H1 (cell line): ENCODE results near the gene FBXO7. TPM values are rescaled to one million over a fixed set of nuclear protein-coding genes. Genes with fewer than 3 reads are reported as not detected.

ENCODE experiments used
- CREB1 ChIP-seq: IDR thresholded peaks from 2 replicates; pipeline ENCODE4 v1.6.1; 2012; ENCODE audit warnings: inconsistent platforms
- POLR2A ChIP-seq, 2 experiments: IDR thresholded peaks; 1 replicate in 1 of 2; 2 replicates in 1 of 2; pipeline ENCODE4 v1.6.1; 2011; ENCODE audit warnings: low read depth in 2 of 2, low read length in 2 of 2, mild to moderate bottlenecking in 2 of 2; ENCODE audit errors: control extremely low read depth in 1 of 2
- TAF1 ChIP-seq: IDR thresholded peaks from 2 replicates; pipeline ENCODE4 v1.6.1; 2011; ENCODE audit warnings: mild to moderate bottlenecking, low read depth, low read length
- TAF7 ChIP-seq: optimal IDR thresholded peaks from 2 replicates; pipeline ENCODE3; 2011; ENCODE audit warnings: low read depth, mild to moderate bottlenecking, inconsistent platforms, low read length, moderate library complexity, borderline replicate concordance
- polyA plus RNA-seq, 7 experiments: library from polyadenylated mRNA; depleted of rRNA in 3 of 7; stranded (reverse) in 5 of 7; unstranded in 2 of 7; fragments of >200 nt in 5 of 7; fragments of 200-250 nt in 2 of 7; gene quantifications; 1 replicate in 5 of 7; 2 replicates in 1 of 7; 4 replicates in 1 of 7; pipeline versions ENCODE4 v1.2.1 to v1.2.3, GENCODE V29; 2011 to 2013; ENCODE audit warnings: missing spikeins in 2 of 7, mixed read lengths in 2 of 7
- total RNA-seq: library from RNA; stranded (reverse); fragmentation: NEBNext Ultra II Directional; extraction: Animal tissue kit (Norgen Biotek cat#: 25700); gene quantifications from 2 replicates; pipeline ENCODE4 v1.2.1, GENCODE V29; 2021
- TF ChIP-seq, protein P1 (sequence below), 3 experiments: IDR thresholded peaks; 1 replicate in 2 of 3; 2 replicates in 1 of 3; pipeline versions ENCODE4 v1.5.1 to v1.6.1; 2011; ENCODE audit warnings: low read length in 3 of 3, mild to moderate bottlenecking in 3 of 3, inconsistent platforms in 2 of 3, low read depth in 1 of 3, moderate library complexity in 1 of 3; ENCODE audit not compliant: insufficient read depth in 1 of 3; ENCODE audit errors: control extremely low read depth in 1 of 3
- TF ChIP-seq, protein P2 (sequence below): IDR thresholded peaks from 2 replicates; pipeline ENCODE4 v1.6.1; 2012; ENCODE audit warnings: inconsistent platforms
- TF ChIP-seq, protein P3 (sequence below): fragments of 300-600 bp; sonication (generic); IDR thresholded peaks from 2 replicates; pipeline ENCODE4 v1.7.1; 2012; ENCODE audit warnings: low read length, moderate library complexity, mild to moderate bottlenecking, inconsistent platforms; ENCODE audit not compliant: insufficient replicate concordance

The FBXO7 gene
- total and polyA plus RNA-seq, 2 of the 8 experiments (the other 6 are each of a cell fraction or from before 2014, with no cell fraction given): 62.7 to 76.1 TPM

DNA sequence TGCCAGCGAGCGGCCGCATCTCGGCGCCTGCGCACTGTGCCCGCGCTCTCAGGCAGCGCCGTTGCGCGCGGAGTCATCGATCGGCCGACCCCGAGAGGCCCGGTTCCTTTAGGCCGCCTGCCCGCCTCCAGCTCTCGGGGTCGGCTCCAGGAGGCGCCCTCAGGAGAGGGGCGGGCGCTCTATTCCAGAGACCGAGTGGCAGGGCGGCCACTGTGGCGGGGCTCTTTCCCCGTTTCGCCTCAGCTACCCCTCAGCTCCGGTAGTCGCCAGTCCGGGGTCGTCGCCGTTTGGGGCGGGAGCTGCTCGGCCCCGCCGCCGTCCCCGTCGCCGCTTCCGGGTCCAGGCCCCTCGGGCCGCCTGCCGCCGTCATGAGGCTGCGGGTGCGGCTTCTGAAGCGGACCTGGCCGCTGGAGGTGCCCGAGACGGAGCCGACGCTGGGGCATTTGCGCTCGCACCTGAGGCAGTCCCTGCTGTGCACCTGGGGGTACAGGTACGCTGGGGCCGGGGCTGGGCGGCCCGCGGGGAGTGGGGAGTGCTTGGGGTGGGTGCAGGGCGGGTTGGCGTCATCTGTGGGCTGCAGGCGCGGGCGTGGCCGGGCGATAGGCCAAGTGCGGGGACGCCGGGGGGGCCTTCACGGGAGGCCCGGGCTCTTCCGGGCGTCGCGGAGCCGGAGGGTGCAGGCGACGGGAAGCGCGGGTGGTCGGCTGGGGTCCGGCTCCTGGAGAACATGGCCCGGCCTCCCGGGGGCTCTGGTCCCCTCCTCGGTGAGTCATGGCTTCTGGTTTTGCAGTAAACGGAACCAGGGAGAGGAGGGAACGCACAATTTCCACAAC lies at the start of gene FBXO7 (continued):
- TF ChIP-seq, protein P1, sequence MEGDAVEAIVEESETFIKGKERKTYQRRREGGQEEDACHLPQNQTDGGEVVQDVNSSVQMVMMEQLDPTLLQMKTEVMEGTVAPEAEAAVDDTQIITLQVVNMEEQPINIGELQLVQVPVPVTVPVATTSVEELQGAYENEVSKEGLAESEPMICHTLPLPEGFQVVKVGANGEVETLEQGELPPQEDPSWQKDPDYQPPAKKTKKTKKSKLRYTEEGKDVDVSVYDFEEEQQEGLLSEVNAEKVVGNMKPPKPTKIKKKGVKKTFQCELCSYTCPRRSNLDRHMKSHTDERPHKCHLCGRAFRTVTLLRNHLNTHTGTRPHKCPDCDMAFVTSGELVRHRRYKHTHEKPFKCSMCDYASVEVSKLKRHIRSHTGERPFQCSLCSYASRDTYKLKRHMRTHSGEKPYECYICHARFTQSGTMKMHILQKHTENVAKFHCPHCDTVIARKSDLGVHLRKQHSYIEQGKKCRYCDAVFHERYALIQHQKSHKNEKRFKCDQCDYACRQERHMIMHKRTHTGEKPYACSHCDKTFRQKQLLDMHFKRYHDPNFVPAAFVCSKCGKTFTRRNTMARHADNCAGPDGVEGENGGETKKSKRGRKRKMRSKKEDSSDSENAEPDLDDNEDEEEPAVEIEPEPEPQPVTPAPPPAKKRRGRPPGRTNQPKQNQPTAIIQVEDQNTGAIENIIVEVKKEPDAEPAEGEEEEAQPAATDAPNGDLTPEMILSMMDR (IDR thresholded peaks at IDR 0.05; ENCODE audit: control extremely low read depth in 1 of 3, insufficient read depth in 1 of 3, low read depth in 1 of 3, low read length in 3 of 3): peak in 2 of 3 experiments; percentile 25 to 44; a peak in 2 of 4 replicates
- TF ChIP-seq, protein P2, sequence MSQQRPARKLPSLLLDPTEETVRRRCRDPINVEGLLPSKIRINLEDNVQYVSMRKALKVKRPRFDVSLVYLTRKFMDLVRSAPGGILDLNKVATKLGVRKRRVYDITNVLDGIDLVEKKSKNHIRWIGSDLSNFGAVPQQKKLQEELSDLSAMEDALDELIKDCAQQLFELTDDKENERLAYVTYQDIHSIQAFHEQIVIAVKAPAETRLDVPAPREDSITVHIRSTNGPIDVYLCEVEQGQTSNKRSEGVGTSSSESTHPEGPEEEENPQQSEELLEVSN: no peak
- TF ChIP-seq POLR2A (IDR thresholded peaks at IDR 0.05; ENCODE audit: control extremely low read depth in 1 of 2, low read depth in 2 of 2, low read length in 2 of 2) (peak; percentile 25 to 60), CREB1 (no peak; the same call in 1 of the 2 replicates), TAF7 (peak; percentile 13), TAF1 (peak; percentile 75)
- TF ChIP-seq, protein P3, sequence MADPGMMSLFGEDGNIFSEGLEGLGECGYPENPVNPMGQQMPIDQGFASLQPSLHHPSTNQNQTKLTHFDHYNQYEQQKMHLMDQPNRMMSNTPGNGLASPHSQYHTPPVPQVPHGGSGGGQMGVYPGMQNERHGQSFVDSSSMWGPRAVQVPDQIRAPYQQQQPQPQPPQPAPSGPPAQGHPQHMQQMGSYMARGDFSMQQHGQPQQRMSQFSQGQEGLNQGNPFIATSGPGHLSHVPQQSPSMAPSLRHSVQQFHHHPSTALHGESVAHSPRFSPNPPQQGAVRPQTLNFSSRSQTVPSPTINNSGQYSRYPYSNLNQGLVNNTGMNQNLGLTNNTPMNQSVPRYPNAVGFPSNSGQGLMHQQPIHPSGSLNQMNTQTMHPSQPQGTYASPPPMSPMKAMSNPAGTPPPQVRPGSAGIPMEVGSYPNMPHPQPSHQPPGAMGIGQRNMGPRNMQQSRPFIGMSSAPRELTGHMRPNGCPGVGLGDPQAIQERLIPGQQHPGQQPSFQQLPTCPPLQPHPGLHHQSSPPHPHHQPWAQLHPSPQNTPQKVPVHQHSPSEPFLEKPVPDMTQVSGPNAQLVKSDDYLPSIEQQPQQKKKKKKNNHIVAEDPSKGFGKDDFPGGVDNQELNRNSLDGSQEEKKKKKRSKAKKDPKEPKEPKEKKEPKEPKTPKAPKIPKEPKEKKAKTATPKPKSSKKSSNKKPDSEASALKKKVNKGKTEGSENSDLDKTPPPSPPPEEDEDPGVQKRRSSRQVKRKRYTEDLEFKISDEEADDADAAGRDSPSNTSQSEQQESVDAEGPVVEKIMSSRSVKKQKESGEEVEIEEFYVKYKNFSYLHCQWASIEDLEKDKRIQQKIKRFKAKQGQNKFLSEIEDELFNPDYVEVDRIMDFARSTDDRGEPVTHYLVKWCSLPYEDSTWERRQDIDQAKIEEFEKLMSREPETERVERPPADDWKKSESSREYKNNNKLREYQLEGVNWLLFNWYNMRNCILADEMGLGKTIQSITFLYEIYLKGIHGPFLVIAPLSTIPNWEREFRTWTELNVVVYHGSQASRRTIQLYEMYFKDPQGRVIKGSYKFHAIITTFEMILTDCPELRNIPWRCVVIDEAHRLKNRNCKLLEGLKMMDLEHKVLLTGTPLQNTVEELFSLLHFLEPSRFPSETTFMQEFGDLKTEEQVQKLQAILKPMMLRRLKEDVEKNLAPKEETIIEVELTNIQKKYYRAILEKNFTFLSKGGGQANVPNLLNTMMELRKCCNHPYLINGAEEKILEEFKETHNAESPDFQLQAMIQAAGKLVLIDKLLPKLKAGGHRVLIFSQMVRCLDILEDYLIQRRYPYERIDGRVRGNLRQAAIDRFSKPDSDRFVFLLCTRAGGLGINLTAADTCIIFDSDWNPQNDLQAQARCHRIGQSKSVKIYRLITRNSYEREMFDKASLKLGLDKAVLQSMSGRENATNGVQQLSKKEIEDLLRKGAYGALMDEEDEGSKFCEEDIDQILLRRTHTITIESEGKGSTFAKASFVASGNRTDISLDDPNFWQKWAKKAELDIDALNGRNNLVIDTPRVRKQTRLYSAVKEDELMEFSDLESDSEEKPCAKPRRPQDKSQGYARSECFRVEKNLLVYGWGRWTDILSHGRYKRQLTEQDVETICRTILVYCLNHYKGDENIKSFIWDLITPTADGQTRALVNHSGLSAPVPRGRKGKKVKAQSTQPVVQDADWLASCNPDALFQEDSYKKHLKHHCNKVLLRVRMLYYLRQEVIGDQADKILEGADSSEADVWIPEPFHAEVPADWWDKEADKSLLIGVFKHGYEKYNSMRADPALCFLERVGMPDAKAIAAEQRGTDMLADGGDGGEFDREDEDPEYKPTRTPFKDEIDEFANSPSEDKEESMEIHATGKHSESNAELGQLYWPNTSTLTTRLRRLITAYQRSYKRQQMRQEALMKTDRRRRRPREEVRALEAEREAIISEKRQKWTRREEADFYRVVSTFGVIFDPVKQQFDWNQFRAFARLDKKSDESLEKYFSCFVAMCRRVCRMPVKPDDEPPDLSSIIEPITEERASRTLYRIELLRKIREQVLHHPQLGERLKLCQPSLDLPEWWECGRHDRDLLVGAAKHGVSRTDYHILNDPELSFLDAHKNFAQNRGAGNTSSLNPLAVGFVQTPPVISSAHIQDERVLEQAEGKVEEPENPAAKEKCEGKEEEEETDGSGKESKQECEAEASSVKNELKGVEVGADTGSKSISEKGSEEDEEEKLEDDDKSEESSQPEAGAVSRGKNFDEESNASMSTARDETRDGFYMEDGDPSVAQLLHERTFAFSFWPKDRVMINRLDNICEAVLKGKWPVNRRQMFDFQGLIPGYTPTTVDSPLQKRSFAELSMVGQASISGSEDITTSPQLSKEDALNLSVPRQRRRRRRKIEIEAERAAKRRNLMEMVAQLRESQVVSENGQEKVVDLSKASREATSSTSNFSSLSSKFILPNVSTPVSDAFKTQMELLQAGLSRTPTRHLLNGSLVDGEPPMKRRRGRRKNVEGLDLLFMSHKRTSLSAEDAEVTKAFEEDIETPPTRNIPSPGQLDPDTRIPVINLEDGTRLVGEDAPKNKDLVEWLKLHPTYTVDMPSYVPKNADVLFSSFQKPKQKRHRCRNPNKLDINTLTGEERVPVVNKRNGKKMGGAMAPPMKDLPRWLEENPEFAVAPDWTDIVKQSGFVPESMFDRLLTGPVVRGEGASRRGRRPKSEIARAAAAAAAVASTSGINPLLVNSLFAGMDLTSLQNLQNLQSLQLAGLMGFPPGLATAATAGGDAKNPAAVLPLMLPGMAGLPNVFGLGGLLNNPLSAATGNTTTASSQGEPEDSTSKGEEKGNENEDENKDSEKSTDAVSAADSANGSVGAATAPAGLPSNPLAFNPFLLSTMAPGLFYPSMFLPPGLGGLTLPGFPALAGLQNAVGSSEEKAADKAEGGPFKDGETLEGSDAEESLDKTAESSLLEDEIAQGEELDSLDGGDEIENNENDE: no peak
